ENCODE data around the gene SNX25. TPM values are rescaled to one million over a fixed set of nuclear protein-coding genes. Genes with fewer than 3 reads are reported as not detected.

SNX25 gene
- polyA plus RNA-seq, 1 donor from 2014 or later = 6.4 TPM

DNA sequence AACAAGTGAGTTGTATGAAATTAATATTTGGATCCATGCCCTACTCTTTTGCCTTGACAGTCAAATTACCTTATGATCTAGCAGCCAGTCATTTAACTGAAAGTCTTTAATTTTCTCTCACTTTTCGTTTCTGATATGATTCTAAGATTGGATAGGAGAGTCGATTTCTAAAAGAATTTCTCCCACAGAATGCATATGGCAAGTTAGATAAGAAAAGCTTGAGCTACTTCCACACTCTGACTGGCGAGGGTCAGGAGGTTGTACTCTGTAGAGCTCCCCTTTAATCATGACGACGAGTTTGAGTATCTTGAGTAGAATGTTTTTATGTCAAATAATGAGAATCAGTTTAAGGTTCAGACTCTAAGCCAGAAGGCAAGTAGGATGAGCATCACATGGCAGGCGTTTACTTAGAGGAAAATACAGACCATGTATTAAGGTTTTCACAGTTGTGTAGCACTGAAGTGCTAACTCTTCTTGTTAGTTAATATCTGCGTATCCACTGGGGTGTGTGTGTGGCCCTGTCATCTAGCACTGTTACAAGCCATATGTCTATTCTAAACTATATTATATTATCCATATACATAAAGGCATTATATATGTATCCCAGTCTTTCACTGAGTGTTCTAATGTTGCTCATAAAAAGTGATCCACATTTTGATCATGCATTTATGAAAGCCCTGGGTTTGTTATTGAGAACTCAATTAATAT is 148.5 kb downstream of the SNX25 start:
- H3K4me3 ChIP-seq (ENCODE audit: low read length) = no peak overlapping the region
- TF ChIP-seq POLR2AphosphoS5 (IDR thresholded peaks at IDR 0.05) (no peak), SMC3 (conservative IDR thresholded peaks at IDR 0.05; ENCODE audit: poor library complexity) (no peak), MXI1 (conservative IDR thresholded peaks at IDR 0.05; ENCODE audit: poor library complexity, severe bottlenecking) (no peak), EZH2 (IDR thresholded peaks at IDR 0.05; ENCODE audit: borderline replicate concordance, insufficient read depth, low read length, poor library complexity, severe bottlenecking) (no peak), TAF1 (IDR thresholded peaks at IDR 0.05; ENCODE audit: low read depth) (no peak), EP300 (conservative IDR thresholded peaks at IDR 0.05; ENCODE audit: poor library complexity, severe bottlenecking) (no peak)
- TF ChIP-seq, protein P1, sequence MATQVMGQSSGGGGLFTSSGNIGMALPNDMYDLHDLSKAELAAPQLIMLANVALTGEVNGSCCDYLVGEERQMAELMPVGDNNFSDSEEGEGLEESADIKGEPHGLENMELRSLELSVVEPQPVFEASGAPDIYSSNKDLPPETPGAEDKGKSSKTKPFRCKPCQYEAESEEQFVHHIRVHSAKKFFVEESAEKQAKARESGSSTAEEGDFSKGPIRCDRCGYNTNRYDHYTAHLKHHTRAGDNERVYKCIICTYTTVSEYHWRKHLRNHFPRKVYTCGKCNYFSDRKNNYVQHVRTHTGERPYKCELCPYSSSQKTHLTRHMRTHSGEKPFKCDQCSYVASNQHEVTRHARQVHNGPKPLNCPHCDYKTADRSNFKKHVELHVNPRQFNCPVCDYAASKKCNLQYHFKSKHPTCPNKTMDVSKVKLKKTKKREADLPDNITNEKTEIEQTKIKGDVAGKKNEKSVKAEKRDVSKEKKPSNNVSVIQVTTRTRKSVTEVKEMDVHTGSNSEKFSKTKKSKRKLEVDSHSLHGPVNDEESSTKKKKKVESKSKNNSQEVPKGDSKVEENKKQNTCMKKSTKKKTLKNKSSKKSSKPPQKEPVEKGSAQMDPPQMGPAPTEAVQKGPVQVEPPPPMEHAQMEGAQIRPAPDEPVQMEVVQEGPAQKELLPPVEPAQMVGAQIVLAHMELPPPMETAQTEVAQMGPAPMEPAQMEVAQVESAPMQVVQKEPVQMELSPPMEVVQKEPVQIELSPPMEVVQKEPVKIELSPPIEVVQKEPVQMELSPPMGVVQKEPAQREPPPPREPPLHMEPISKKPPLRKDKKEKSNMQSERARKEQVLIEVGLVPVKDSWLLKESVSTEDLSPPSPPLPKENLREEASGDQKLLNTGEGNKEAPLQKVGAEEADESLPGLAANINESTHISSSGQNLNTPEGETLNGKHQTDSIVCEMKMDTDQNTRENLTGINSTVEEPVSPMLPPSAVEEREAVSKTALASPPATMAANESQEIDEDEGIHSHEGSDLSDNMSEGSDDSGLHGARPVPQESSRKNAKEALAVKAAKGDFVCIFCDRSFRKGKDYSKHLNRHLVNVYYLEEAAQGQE (IDR thresholded peaks at IDR 0.05; ENCODE audit: borderline replicate concordance) = no peak
- TF ChIP-seq, protein P2, sequence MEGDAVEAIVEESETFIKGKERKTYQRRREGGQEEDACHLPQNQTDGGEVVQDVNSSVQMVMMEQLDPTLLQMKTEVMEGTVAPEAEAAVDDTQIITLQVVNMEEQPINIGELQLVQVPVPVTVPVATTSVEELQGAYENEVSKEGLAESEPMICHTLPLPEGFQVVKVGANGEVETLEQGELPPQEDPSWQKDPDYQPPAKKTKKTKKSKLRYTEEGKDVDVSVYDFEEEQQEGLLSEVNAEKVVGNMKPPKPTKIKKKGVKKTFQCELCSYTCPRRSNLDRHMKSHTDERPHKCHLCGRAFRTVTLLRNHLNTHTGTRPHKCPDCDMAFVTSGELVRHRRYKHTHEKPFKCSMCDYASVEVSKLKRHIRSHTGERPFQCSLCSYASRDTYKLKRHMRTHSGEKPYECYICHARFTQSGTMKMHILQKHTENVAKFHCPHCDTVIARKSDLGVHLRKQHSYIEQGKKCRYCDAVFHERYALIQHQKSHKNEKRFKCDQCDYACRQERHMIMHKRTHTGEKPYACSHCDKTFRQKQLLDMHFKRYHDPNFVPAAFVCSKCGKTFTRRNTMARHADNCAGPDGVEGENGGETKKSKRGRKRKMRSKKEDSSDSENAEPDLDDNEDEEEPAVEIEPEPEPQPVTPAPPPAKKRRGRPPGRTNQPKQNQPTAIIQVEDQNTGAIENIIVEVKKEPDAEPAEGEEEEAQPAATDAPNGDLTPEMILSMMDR (IDR thresholded peaks at IDR 0.05; ENCODE audit: poor library complexity, severe bottlenecking) = no peak
- no peak overlapping the region for H3K4me2 ChIP-seq (ENCODE audit: low read length)

DNA sequence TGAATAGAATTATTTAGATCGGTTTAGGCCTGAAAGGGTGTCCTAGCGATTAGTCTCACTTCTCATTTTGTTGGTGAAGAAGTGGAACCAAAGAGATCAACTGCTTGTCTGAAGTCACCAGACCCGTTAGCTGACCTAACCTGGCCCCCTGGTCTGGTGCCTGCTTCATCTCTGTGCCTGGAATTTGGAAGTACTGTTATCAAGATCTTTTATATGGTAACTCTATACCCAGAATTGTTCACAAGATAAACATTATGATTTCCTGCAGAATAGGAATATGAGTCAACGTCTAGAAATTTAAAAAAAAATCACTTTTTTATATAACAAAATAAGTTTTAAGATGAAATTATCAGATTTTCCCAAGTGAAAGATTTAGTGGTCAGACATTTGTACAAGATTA is 149.1 kb downstream of the SNX25 start:
- Histone ChIP-seq H3K27ac (ENCODE audit: low read length) (no peak overlapping the region), H3K4me3 (ENCODE audit: low read length) (no peak overlapping the region), H3F3A (ENCODE audit: insufficient read depth, low read length, poor library complexity, severe bottlenecking) (no peaks in the 10 kb centered on the region), H3K9me2 (ENCODE audit: insufficient read depth, low read length) (no peaks in the 10 kb centered on the region), H3K36me3 (ENCODE audit: insufficient read depth, low read length) (no peaks in the 10 kb centered on the region), H4K20me1 (ENCODE audit: insufficient read depth) (no peaks in the 10 kb centered on the region), H3K9ac (ENCODE audit: low read length) (no peak overlapping the region), H2AFZ (ENCODE audit: low read depth, low read length) (no peak overlapping the region), H3K4me2 (ENCODE audit: low read length) (no peak overlapping the region), H3K79me2 (replicated peaks; ENCODE audit: insufficient read depth, low read length) (no peaks in the 10 kb centered on the region), H3K9me3 (ENCODE audit: low read length) (no peaks in the 10 kb centered on the region), H3K27me3 (ENCODE audit: insufficient read depth, low read depth, low read length) (no peaks in the 10 kb centered on the region)
- no peak for TF ChIP-seq EZH2 (IDR thresholded peaks at IDR 0.05; ENCODE audit: borderline replicate concordance, insufficient read depth, low read length, poor library complexity, severe bottlenecking)
- no peak for TF ChIP-seq SMC3 (conservative IDR thresholded peaks at IDR 0.05; ENCODE audit: poor library complexity)
- TF ChIP-seq POLR2AphosphoS5 (IDR thresholded peaks at IDR 0.05) = no peak
- TF ChIP-seq, protein P2 (IDR thresholded peaks at IDR 0.05; ENCODE audit: poor library complexity, severe bottlenecking) = no peak
- no peak for TF ChIP-seq RAD21 (conservative IDR thresholded peaks at IDR 0.05)
- TF ChIP-seq, protein P1 (IDR thresholded peaks at IDR 0.05; ENCODE audit: borderline replicate concordance) = no peak
- TF ChIP-seq EP300 (conservative IDR thresholded peaks at IDR 0.05; ENCODE audit: poor library complexity, severe bottlenecking) = no peak
- no peak for TF ChIP-seq MXI1 (conservative IDR thresholded peaks at IDR 0.05; ENCODE audit: poor library complexity, severe bottlenecking)
- no peak for TF ChIP-seq TAF1 (IDR thresholded peaks at IDR 0.05; ENCODE audit: low read depth)

More for the DNA sequence above, 148.5 kb downstream of the SNX25 start:
- no peak overlapping the region for H3K27ac ChIP-seq (ENCODE audit: low read length)
- no peaks in the 10 kb centered on the region for H4K20me1 ChIP-seq (ENCODE audit: insufficient read depth)
- no peaks in the 10 kb centered on the region for H3F3A ChIP-seq (ENCODE audit: insufficient read depth, low read length, poor library complexity, severe bottlenecking)
- no peak overlapping the region for H2AFZ ChIP-seq (ENCODE audit: low read depth, low read length)
- no peaks in the 10 kb centered on the region for H3K9me2 ChIP-seq (ENCODE audit: insufficient read depth, low read length)
- H3K9me3 ChIP-seq (ENCODE audit: low read length) = no peaks in the 10 kb centered on the region
- no peaks in the 10 kb centered on the region for H3K36me3 ChIP-seq (ENCODE audit: insufficient read depth, low read length)
- H3K27me3 ChIP-seq (ENCODE audit: insufficient read depth, low read depth, low read length) = no peaks in the 10 kb centered on the region
- no peak overlapping the region for H3K9ac ChIP-seq (ENCODE audit: low read length)
- no peaks in the 10 kb centered on the region for H3K79me2 ChIP-seq (replicated peaks; ENCODE audit: insufficient read depth, low read length)

All from neural cell (in vitro differentiated cells).